ENCODE data around the gene TBRG4.

The TBRG4 gene

GRCh38 chr7:45073031-45073785 is 38.3 kb downstream of the TBRG4 start:
- DNase-seq = no peak

- peak; percentile 59 for DNase-seq
Observed at GRCh38 chr7:45072131-45073030, 39.1 kb downstream of the TBRG4 start.

GRCh38 chr7:45071528-45071927 is 40.0 kb downstream of the TBRG4 start:
- peak; percentile 24 for DNase-seq

- DNase-seq = no peak
Observed at GRCh38 chr7:45070254-45070642, 41.2 kb downstream of the TBRG4 start.

- no peak for DNase-seq
Observed at GRCh38 chr7:45069444-45070253, 41.8 kb downstream of the TBRG4 start.

- DNase-seq = no peak
Observed at GRCh38 chr7:45068236-45069023, 43.1 kb downstream of the TBRG4 start.

GRCh38 chr7:45067582-45067981 is 43.9 kb downstream of the TBRG4 start:
- no peak for DNase-seq

GRCh38 chr7:45066409-45066808 is 45.1 kb downstream of the TBRG4 start:
- DNase-seq = no peak

- no peak for DNase-seq
Observed at GRCh38 chr7:45065031-45065995, 46.2 kb downstream of the TBRG4 start.

- no peak for DNase-seq
Observed at GRCh38 chr7:45064047-45064725, 47.3 kb downstream of the TBRG4 start.

GRCh38 chr7:45061806-45062425 is 49.6 kb downstream of the TBRG4 start:
- peak; percentile 52 for DNase-seq

- DNase-seq = peak; percentile 13
Observed at GRCh38 chr7:45061352-45061751, 50.1 kb downstream of the TBRG4 start.

GRCh38 chr7:45060295-45060694 is 51.2 kb downstream of the TBRG4 start:
- no peak for DNase-seq

GRCh38 chr7:45057878-45058277 is 53.6 kb downstream of the TBRG4 start:
- DNase-seq = peak; percentile 34

GRCh38 chr7:45055594-45056219 is 55.8 kb downstream of the TBRG4 start:
- DNase-seq = no peak

- DNase-seq = no peak
Observed at GRCh38 chr7:45055016-45055415, 56.5 kb downstream of the TBRG4 start.

GRCh38 chr7:45054442-45054841 is 57.1 kb downstream of the TBRG4 start:
- no peak for DNase-seq

GRCh38 chr7:45053941-45054340 is 57.6 kb downstream of the TBRG4 start:
- DNase-seq = no peak

GRCh38 chr7:45053401-45053800 is 58.1 kb downstream of the TBRG4 start:
- no peak for DNase-seq

- no peak for DNase-seq
Observed at GRCh38 chr7:45052011-45052410, 59.5 kb downstream of the TBRG4 start.

Data from suppressor macrophage treated with lipopolysaccharide for 4 hours (primary cell).